ENCODE measurements around the gene ZNF394.

The ZNF394 gene

DNA sequence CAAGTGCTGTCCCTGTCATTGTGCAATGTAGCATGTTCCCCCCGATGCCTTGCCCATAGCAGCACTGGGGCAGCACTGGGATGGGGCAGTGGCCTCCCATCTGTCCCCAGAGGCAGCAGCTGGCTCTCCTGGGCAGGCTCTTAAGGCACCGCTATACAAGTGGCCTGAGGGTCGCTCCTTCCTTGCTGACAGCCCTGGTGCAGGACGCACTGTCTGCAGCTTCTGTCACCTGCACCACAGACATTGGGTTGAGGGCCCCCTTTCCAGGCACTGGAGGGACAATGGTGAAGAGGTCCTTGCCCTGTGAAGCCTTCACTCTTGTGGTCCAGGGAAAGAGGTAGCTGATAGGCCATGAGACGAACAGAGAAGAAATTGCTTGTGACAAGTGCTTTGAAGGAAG lies 50.8 kb downstream of the ZNF394 start:
- TF ChIP-seq, protein P1, sequence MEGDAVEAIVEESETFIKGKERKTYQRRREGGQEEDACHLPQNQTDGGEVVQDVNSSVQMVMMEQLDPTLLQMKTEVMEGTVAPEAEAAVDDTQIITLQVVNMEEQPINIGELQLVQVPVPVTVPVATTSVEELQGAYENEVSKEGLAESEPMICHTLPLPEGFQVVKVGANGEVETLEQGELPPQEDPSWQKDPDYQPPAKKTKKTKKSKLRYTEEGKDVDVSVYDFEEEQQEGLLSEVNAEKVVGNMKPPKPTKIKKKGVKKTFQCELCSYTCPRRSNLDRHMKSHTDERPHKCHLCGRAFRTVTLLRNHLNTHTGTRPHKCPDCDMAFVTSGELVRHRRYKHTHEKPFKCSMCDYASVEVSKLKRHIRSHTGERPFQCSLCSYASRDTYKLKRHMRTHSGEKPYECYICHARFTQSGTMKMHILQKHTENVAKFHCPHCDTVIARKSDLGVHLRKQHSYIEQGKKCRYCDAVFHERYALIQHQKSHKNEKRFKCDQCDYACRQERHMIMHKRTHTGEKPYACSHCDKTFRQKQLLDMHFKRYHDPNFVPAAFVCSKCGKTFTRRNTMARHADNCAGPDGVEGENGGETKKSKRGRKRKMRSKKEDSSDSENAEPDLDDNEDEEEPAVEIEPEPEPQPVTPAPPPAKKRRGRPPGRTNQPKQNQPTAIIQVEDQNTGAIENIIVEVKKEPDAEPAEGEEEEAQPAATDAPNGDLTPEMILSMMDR (IDR thresholded peaks at IDR 0.05; ENCODE audit: borderline replicate concordance, insufficient read depth, low read depth, low read length): no peak
- H3K4me3 ChIP-seq (ENCODE audit: low read depth, low read length): no peak overlapping the region

- H3K4me3 ChIP-seq (ENCODE audit: low read depth, low read length): no peak overlapping the region
- TF ChIP-seq, protein P1 (IDR thresholded peaks at IDR 0.05; ENCODE audit: borderline replicate concordance, insufficient read depth, low read depth, low read length): no peak
These were observed 51.2 kb downstream of the ZNF394 start for GRCh38 chr7:99448855-99449254.

DNA sequence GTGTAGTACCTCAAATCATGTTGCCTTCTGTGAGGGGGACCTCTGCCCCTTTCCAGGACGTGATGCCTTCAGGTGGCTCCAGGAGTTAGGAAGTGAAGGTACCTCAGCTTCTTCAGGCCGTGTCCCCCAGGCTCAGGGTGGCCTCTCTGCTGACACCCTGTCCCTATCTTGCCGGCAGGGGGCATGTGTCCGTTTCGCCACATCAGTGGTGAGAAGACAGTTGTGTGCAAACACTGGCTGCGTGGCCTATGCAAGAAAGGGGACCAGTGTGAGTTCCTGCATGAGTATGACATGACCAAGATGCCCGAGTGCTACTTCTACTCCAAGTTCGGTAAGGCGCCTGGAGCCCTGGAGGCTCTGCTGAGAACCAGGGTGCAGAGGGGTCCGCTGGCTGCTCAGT lies 52.1 kb downstream of the ZNF394 start:
- H3K4me3 ChIP-seq (ENCODE audit: low read depth, low read length): no peak overlapping the region
- TF ChIP-seq, protein P1 (IDR thresholded peaks at IDR 0.05; ENCODE audit: borderline replicate concordance, insufficient read depth, low read depth, low read length): peak; percentile 45; the same call in 1 of the 2 replicates

GRCh38 chr7:99446096-99446495 lies 54.0 kb downstream of the ZNF394 start:
- TF ChIP-seq, protein P1 (IDR thresholded peaks at IDR 0.05; ENCODE audit: borderline replicate concordance, insufficient read depth, low read depth, low read length): no peak
- H3K4me3 ChIP-seq (ENCODE audit: low read depth, low read length): no peak overlapping the region
